Body of pancreas (tissue), 4 donors: ENCODE results near the gene TBX15. TPM values are rescaled to one million over a fixed set of nuclear protein-coding genes. Genes with fewer than 3 reads are reported as not detected.

Source experiments
- ATAC-seq: fragments of 150-250 bp; one replicate; pipeline ENCODE4 v1.9.1; 2016
- DNase-seq, 4 donors: peaks; one replicate each; pipeline ENCODE4 v3.0.0-alpha.2; 2019
- H3K27ac ChIP-seq, 4 donors: fragments of 200-600 bp; sonication (generic); 1 replicate in 3 of 4; 2 replicates in 1 of 4; pipeline versions ENCODE4 v1.5.1 to v1.6.1; 2016 to 2019; ENCODE audit warnings: mild to moderate bottlenecking in 1 of 4, mixed read lengths in 1 of 4, moderate library complexity in 1 of 4
- H3K27me3 ChIP-seq, 2 donors: fragments of 200-600 bp; sonication (generic); one replicate each; pipeline ENCODE4 v1.6.0; 2016; ENCODE audit warnings: mild to moderate bottlenecking in 1 of 2
- H3K36me3 ChIP-seq, 2 donors: fragments of 200-600 bp; sonication (generic); replicated peaks in 1 of 2; 2 replicates each; pipeline ENCODE4 v1.5.1; 2016; ENCODE audit warnings: low read depth in 2 of 2; ENCODE audit not compliant: insufficient read depth in 1 of 2
- H3K4me1 ChIP-seq: fragments of 200-600 bp; sonication (generic); one replicate; pipeline ENCODE4 v1.6.0; 2016
- H3K4me3 ChIP-seq, 2 donors: fragments of 200-600 bp; sonication (generic); 1 replicate in 1 of 2; 2 replicates in 1 of 2; pipeline ENCODE4 v1.5.1; 2016 to 2019
- H3K9me3 ChIP-seq, 3 donors: fragments of 200-600 bp; sonication (generic); 1 replicate in 2 of 3; 2 replicates in 1 of 3; pipeline ENCODE4 v1.5.1; 2016
- CTCF ChIP-seq, 7 experiments: fragments of 450-650 bp in 4 of 7; fragments of 200-600 bp in 3 of 7; sonication (generic) in 3 of 7; IDR thresholded peaks; one replicate each; pipeline ENCODE4 v1.5.1; 2016 to 2019; ENCODE audit warnings: antibody characterized with exemption in 7 of 7
- POLR2A ChIP-seq, 3 donors: fragments of 450-650 bp; IDR thresholded peaks; one replicate each; pipeline ENCODE4 v1.6.1; 2016; ENCODE audit warnings: antibody characterized with exemption in 3 of 3, mild to moderate bottlenecking in 2 of 3
- WGBS, 2 donors: methylation state at CpG; one replicate each; pipeline ENCODE4 v1.1.5; 2017; 5-methylcytosine and 5-hydroxymethylcytosine counted together
- intact Hi-C: fragments of 100-400 bp; cut with DNase I; formaldehyde crosslinking; loops from one replicate; pipeline ENCODE4 v1.15.1; 2023
- total RNA-seq, 2 donors: library from RNA; depleted of rRNA; stranded (reverse); fragments of >200 nt; gene quantifications; one replicate each; pipeline ENCODE4 v1.1.0, GENCODE V29; 2016

TBX15 gene
- total RNA-seq, 2 donors from 2014 or later: not detected

GRCh38 chr1:118926261-118926660 is 61.9 kb downstream of the TBX15 start:
- intact Hi-C loops: no loop called here
- Histone ChIP-seq H3K27ac (no peak overlapping the region), H3K36me3 (no peaks in the 10 kb centered on the region), H3K27me3 (no peaks in the 10 kb centered on the region), H3K9me3 (no peaks in the 10 kb centered on the region), H3K4me3 (no peak overlapping the region), H3K4me1 (no peaks in the 10 kb centered on the region)
- DNase-seq: no peak
- ATAC-seq: no peak
- TF ChIP-seq POLR2A (IDR thresholded peaks at IDR 0.05): no peak
- no peak for TF ChIP-seq CTCF (IDR thresholded peaks at IDR 0.05)

GRCh38 chr1:118925651-118926050 is 62.5 kb downstream of the TBX15 start:
- Histone ChIP-seq H3K36me3 (no peaks in the 10 kb centered on the region), H3K4me1 (no peaks in the 10 kb centered on the region), H3K27me3 (no peaks in the 10 kb centered on the region), H3K9me3 (no peaks in the 10 kb centered on the region), H3K4me3 (no peak overlapping the region), H3K27ac (no peak overlapping the region)
- no peak for ATAC-seq
- no peak for DNase-seq
- intact Hi-C loops: no loop called here
- TF ChIP-seq CTCF (IDR thresholded peaks at IDR 0.05) (no peak), POLR2A (IDR thresholded peaks at IDR 0.05) (no peak)
- 43% methylated on average over 2 of the region's 2 CpGs for WGBS, 2 donors

- no peak for TF ChIP-seq CTCF (IDR thresholded peaks at IDR 0.05)
- DNase-seq (no peak), ATAC-seq (no peak)
- intact Hi-C loops: no loop called here
- no peak overlapping the region for H3K27ac ChIP-seq
- H3K9me3 ChIP-seq: no peaks in the 10 kb centered on the region
- no peak overlapping the region for H3K4me3 ChIP-seq
- H3K4me1 ChIP-seq: no peaks in the 10 kb centered on the region
- no peaks in the 10 kb centered on the region for H3K36me3 ChIP-seq
- no peaks in the 10 kb centered on the region for H3K27me3 ChIP-seq
- WGBS, 2 donors: 49% methylated on average over 4 of the region's 4 CpGs
Measured at GRCh38 chr1:118923319-118923718, 64.8 kb downstream of the TBX15 start.

GRCh38 chr1:118921994-118922393 is 66.1 kb downstream of the TBX15 start:
- H3K27ac ChIP-seq: no peak overlapping the region
- TF ChIP-seq POLR2A (IDR thresholded peaks at IDR 0.05) (no peak), CTCF (IDR thresholded peaks at IDR 0.05) (no peak)
- ATAC-seq (no peak), DNase-seq (no peak)
- H3K9me3 ChIP-seq: no peaks in the 10 kb centered on the region
- WGBS, 2 donors: 46 to 63% methylated on average over 5 of the region's 5 CpGs
- no peak overlapping the region for H3K4me3 ChIP-seq
- H3K4me1 ChIP-seq: no peaks in the 10 kb centered on the region
- no peaks in the 10 kb centered on the region for H3K36me3 ChIP-seq
- intact Hi-C loops: no loop called here
- H3K27me3 ChIP-seq: no peaks in the 10 kb centered on the region

GRCh38 chr1:118920124-118920717 is 67.9 kb downstream of the TBX15 start:
- DNase-seq (no peak), ATAC-seq (no peak)
- WGBS, 2 donors: 58 to 65% methylated on average over 4 of the region's 4 CpGs
- H3K36me3 ChIP-seq: no peaks in the 10 kb centered on the region
- H3K4me3 ChIP-seq: no peak overlapping the region
- no peaks in the 10 kb centered on the region for H3K9me3 ChIP-seq
- no peaks in the 10 kb centered on the region for H3K27me3 ChIP-seq
- no peak overlapping the region for H3K27ac ChIP-seq
- no peaks in the 10 kb centered on the region for H3K4me1 ChIP-seq
- intact Hi-C loops: no loop called here
- TF ChIP-seq POLR2A (IDR thresholded peaks at IDR 0.05) (no peak), CTCF (IDR thresholded peaks at IDR 0.05) (no peak)
